Neural cell (in vitro differentiated cells): ENCODE measurements around the gene COPZ1.

Experiments used
- CTCF ChIP-seq: fragments of 450-650 bp; IDR thresholded peaks from 2 replicates; pipeline ENCODE4 v1.5.1; 2014; ENCODE audit warnings: antibody characterized with exemption, mild to moderate bottlenecking, moderate library complexity; ENCODE audit not compliant: poor library complexity, severe bottlenecking
- TAF1 ChIP-seq: IDR thresholded peaks from 2 replicates; pipeline ENCODE4 v1.6.1; 2012; ENCODE audit warnings: low read depth

- no peak for TF ChIP-seq CTCF
- no peak for TF ChIP-seq TAF1
These were observed 28.4 kb upstream of the COPZ1 start for GRCh38 chr12:54296393-54297099.
